HepG2 (cell line): ENCODE results near the gene TBC1D10A. TPM values are rescaled to one million over a fixed set of nuclear protein-coding genes. Genes with fewer than 3 reads are reported as not detected.

Experiments
- CBX1 ChIP-seq: IDR thresholded peaks from one replicate; pipeline ENCODE4 v1.6.1; 2016; ENCODE audit warnings: antibody characterized with exemption, low read depth
- DRAP1 ChIP-seq: IDR thresholded peaks from 2 replicates; pipeline ENCODE4 v1.6.1; 2016; ENCODE audit warnings: missing genetic modification reagents, missing compliant biosample characterization
- ETV5 ChIP-seq: IDR thresholded peaks from 2 replicates; pipeline ENCODE4 v1.6.1; 2018; ENCODE audit warnings: missing biosample characterization, missing genetic modification reagents, inconsistent platforms, borderline replicate concordance
- GFI1 ChIP-seq: sonication (generic); formaldehyde crosslinking; IDR thresholded peaks from 2 replicates; pipeline ENCODE4 v1.5.0; 2020; ENCODE audit warnings: missing genetic modification reagents, mild to moderate bottlenecking, borderline replicate concordance
- MEIS1 ChIP-seq: sonication (generic); formaldehyde crosslinking; IDR thresholded peaks from 2 replicates; pipeline ENCODE4 v1.9.0; 2021; ENCODE audit warnings: mild to moderate bottlenecking, missing genetic modification reagents, moderate library complexity, borderline replicate concordance
- MNT ChIP-seq: fragments of 450-650 bp; IDR thresholded peaks from 2 replicates; pipeline ENCODE4 v1.6.1; 2016
- PHF8 ChIP-seq: sonication (generic); formaldehyde crosslinking; IDR thresholded peaks from 2 replicates; pipeline ENCODE4 v1.5.0; 2020; ENCODE audit warnings: missing genetic modification reagents
- RERE ChIP-seq: IDR thresholded peaks from 2 replicates; pipeline ENCODE4 v1.6.1; 2016; ENCODE audit warnings: low read depth, missing genetic modification reagents, missing compliant biosample characterization
- RFXAP ChIP-seq: sonication (generic); formaldehyde crosslinking; IDR thresholded peaks from 2 replicates; pipeline ENCODE4 v1.4.0; 2020; ENCODE audit warnings: missing genetic modification reagents, borderline replicate concordance
- ZNF318 ChIP-seq: sonication (generic); formaldehyde crosslinking; IDR thresholded peaks from 2 replicates; pipeline ENCODE4 v1.4.0; 2020; ENCODE audit warnings: mild to moderate bottlenecking, missing genetic modification reagents
- ZNF549 ChIP-seq: sonication (generic); formaldehyde crosslinking; IDR thresholded peaks from 2 replicates; pipeline ENCODE4 v1.5.0; 2020; ENCODE audit warnings: missing genetic modification reagents
- ZNF746 ChIP-seq: sonication (generic); formaldehyde crosslinking; IDR thresholded peaks from 2 replicates; pipeline ENCODE4 v1.8.0; 2022; ENCODE audit warnings: mild to moderate bottlenecking, missing genetic modification reagents
- ZNF777 ChIP-seq: sonication (generic); formaldehyde crosslinking; IDR thresholded peaks from 2 replicates; pipeline ENCODE4 v1.4.0; 2020; ENCODE audit warnings: missing genetic modification reagents
- polyA plus RNA-seq, 8 experiments: library from polyadenylated mRNA; depleted of rRNA in 3 of 8; stranded (reverse) in 7 of 8; unstranded in 1 of 8; fragments of >200 nt; fragmentation: Illumina TruSeq in 4 of 8; extraction: Trizol in 4 of 8; gene quantifications; 2 replicates each; pipeline versions ENCODE4 v1.2.1 to v1.2.3, GENCODE V29; 2011 to 2016; ENCODE audit warnings: low read depth in 4 of 8, missing spikeins in 1 of 8, mixed read lengths in 1 of 8; ENCODE audit not compliant: insufficient read depth in 1 of 8
- total RNA-seq, 5 experiments: library from RNA; depleted of rRNA; stranded (reverse); fragments of >200 nt; fragmentation: Illumina TruSeq; extraction: Trizol; gene quantifications; 2 replicates each; pipeline ENCODE4 v1.2.3, GENCODE V29; 2016; ENCODE audit warnings: low read depth in 1 of 5

Gene TBC1D10A
- total and polyA plus RNA-seq, 2 of the 13 experiments (the other 11 are each of a cell fraction or from before 2014, with no cell fraction given): 4.2 to 4.9 TPM

DNA sequence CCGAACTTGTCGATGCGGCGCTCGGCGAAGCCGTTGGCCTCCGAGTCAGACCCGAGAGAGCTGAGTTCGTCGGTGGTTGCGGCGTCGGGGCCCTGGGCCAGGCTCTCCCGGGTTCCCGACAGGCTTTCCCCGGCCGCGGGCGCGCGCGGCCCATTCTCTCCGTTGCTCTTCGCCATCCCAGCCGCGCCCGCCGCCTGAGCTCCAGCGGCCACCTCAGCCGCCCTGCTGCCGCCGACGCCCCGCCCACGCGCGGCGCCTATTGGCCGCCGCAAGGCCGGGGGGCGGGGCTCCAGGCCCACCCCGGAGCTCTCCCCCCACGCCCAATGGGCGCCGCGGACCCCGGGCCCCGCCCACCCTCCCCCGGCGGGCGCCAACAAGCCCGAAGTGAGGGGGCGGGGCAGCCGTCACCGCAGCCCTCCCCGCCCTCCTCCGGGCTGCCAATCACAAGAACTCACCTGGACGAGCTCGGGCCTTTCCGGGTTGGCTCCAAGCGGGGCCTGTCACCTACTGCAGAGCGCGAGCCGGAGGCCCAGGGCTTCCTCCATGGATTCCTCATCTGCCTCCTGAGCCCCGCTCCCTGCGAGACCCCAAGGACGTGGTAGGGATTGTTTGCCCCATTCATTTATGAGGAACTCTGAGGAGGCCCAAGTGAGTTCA, at the start of gene TBC1D10A (continued):
- TF ChIP-seq RERE (CRISPR knock-in tag) (no peak), PHF8 (peak; percentile 71), RFXAP (CRISPR knock-in tag) (no peak), DRAP1 (no peak), GFI1 (no peak), MNT (no peak), ZNF318 (CRISPR knock-in tag) (no peak), CBX1 (no peak), ZNF777 (no peak), ZNF746 (CRISPR knock-in tag) (no peak), MEIS1 (peak; percentile 81; the same call in 1 of the 2 replicates), ETV5 (CRISPR knock-in tag) (peak; percentile 12; the same call in 1 of the 2 replicates), ZNF549 (CRISPR knock-in tag) (no peak)
